Parathyroid adenoma (tissue), 2 donors: ENCODE measurements around the gene GAREM1.
"Not testable (repeated sequence)": the region's sequence is repeated elsewhere in the genome, so short reads cannot be mapped to it uniquely, and the experiment has no call there.

ENCODE experiments used
- H2AFZ ChIP-seq: fragments of 300-600 bp; sonication (generic); one replicate; pipeline ENCODE4 v1.7.0; 2017; ENCODE audit warnings: antibody characterized with exemption, mild to moderate bottlenecking
- H3K27ac ChIP-seq: fragments of 300-600 bp; sonication (generic); one replicate; pipeline ENCODE4 v1.7.0; 2017
- H3K27me3 ChIP-seq: fragments of 300-600 bp; sonication (generic); one replicate; pipeline ENCODE4 v1.7.0; 2017; ENCODE audit warnings: low read length; ENCODE audit not compliant: control insufficient read depth, insufficient read depth
- H3K36me3 ChIP-seq: fragments of 300-600 bp; sonication (generic); one replicate; pipeline ENCODE4 v1.7.0; 2017; ENCODE audit warnings: low read length; ENCODE audit not compliant: control insufficient read depth, insufficient read depth
- H3K4me1 ChIP-seq: fragments of 300-600 bp; sonication (generic); one replicate; pipeline ENCODE4 v1.7.0; 2017; ENCODE audit warnings: control low read depth
- H3K4me2 ChIP-seq: fragments of 300-600 bp; sonication (generic); one replicate; pipeline ENCODE4 v1.7.0; 2017; ENCODE audit warnings: low read length
- H3K4me3 ChIP-seq: fragments of 300-600 bp; sonication (generic); one replicate; pipeline ENCODE4 v1.7.0; 2017; ENCODE audit warnings: low read depth, low read length
- H3K79me2 ChIP-seq: fragments of 300-600 bp; sonication (generic); one replicate; pipeline ENCODE4 v1.7.0; 2017; ENCODE audit warnings: control low read depth
- H3K9ac ChIP-seq: fragments of 300-600 bp; sonication (generic); one replicate; pipeline ENCODE4 v1.7.0; 2017; ENCODE audit warnings: mild to moderate bottlenecking
- H3K9me3 ChIP-seq: fragments of 300-600 bp; sonication (generic); one replicate; pipeline ENCODE4 v1.7.0; 2017; ENCODE audit warnings: low read length; ENCODE audit not compliant: control insufficient read depth
- TF ChIP-seq, protein P1 (sequence below): fragments of 300-600 bp; sonication (generic); IDR thresholded peaks from one replicate; pipeline ENCODE4 v1.7.0; 2017; ENCODE audit warnings: antibody characterized with exemption, mild to moderate bottlenecking
- donor health status: primary hyperparathyroidism.

Gene GAREM1

DNA sequence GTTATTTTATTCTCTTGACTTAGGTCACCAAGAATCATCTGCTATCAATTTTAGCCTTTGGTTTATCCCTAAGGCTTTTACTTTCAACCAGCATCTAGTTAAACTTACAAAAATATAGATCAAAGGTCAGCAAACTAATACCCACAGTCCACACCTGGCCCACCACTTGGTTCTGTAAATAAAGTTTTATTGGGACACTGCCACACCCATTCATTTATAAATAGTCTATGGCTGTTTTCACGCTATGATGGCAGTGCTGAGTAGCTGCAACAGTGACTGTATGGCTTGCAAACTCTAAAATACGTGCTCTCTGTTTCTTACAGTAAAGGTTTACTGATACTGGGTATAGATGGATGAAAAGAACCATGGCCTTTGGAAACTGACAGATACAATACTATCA is 173.8 kb downstream of the GAREM1 start:
- Histone ChIP-seq H3K4me3 (no peak overlapping the region), H3K36me3 (no peaks in the 10 kb centered on the region), H3K9me3 (no peaks in the 10 kb centered on the region)

DNA sequence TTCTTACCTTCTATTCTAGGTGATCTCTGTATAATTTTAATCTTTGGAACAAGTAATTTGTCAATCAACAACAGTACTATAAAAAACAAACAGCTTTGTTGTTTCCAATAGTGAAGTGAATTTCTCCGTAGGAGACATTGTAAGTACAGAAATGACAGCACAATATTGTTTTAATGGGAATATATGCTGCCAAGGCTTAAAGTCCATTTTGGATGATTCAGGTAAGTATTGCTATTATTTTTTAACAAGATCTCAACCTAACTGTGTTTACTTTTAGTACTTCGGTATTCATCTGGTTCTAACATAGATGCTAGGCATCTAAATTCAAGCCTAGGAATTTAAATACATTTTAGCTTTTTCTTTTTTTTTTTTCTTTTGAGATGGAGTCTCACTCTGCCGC is 175.1 kb downstream of the GAREM1 start:
- Histone ChIP-seq H2AFZ (no peak overlapping the region), H3K4me3 (no peak overlapping the region), H3K27ac (no peak overlapping the region), H3K9ac (no peak overlapping the region), H3K79me2 (no peaks in the 10 kb centered on the region), H3K9me3 (no peaks in the 10 kb centered on the region), H3K4me1 (no peaks in the 10 kb centered on the region), H3K27me3 (no peaks in the 10 kb centered on the region), H3K36me3 (no peaks in the 10 kb centered on the region), H3K4me2 (no peak overlapping the region)
- TF ChIP-seq, protein P1, sequence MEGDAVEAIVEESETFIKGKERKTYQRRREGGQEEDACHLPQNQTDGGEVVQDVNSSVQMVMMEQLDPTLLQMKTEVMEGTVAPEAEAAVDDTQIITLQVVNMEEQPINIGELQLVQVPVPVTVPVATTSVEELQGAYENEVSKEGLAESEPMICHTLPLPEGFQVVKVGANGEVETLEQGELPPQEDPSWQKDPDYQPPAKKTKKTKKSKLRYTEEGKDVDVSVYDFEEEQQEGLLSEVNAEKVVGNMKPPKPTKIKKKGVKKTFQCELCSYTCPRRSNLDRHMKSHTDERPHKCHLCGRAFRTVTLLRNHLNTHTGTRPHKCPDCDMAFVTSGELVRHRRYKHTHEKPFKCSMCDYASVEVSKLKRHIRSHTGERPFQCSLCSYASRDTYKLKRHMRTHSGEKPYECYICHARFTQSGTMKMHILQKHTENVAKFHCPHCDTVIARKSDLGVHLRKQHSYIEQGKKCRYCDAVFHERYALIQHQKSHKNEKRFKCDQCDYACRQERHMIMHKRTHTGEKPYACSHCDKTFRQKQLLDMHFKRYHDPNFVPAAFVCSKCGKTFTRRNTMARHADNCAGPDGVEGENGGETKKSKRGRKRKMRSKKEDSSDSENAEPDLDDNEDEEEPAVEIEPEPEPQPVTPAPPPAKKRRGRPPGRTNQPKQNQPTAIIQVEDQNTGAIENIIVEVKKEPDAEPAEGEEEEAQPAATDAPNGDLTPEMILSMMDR, result no peak

More for the DNA sequence above, 173.8 kb downstream of the GAREM1 start:
- H3K9ac ChIP-seq, result no peak overlapping the region
- TF ChIP-seq, protein P1, result no peak
- no peak overlapping the region for H2AFZ ChIP-seq
- no peaks in the 10 kb centered on the region for H3K79me2 ChIP-seq
- H3K27ac ChIP-seq, result no peak overlapping the region
- no peaks in the 10 kb centered on the region for H3K27me3 ChIP-seq
- H3K4me1 ChIP-seq, result no peaks in the 10 kb centered on the region
- H3K4me2 ChIP-seq, result no peak overlapping the region

DNA sequence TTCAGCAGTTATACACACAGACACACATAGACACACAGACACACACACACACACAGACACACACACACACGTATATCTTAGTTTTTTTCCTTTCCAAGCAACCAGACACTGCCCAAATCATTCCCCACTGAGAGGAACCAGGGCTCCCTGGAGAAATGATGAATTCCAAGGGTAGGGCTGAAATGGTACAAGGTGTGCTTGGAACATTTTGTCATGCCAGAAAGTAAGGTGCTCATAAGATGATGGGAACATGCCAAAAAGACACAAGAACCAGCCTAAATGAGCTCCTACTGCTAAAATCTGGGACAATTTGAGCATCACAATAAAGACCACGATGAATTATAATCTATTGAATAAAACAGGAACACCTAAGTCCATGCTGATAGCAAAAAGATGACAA is 177.6 kb downstream of the GAREM1 start:
- H3K79me2 ChIP-seq, result no peaks in the 10 kb centered on the region
- H3K9me3 ChIP-seq, result no peaks in the 10 kb centered on the region
- no peaks in the 10 kb centered on the region for H3K4me1 ChIP-seq
- H3K9ac ChIP-seq, result no peak overlapping the region
- H3K27me3 ChIP-seq, result no peaks in the 10 kb centered on the region
- no peak overlapping the region for H3K4me3 ChIP-seq
- no peak overlapping the region for H3K27ac ChIP-seq
- no peak overlapping the region for H3K4me2 ChIP-seq
- TF ChIP-seq, protein P1, result no peak
- no peak overlapping the region for H2AFZ ChIP-seq
- no peaks in the 10 kb centered on the region for H3K36me3 ChIP-seq

DNA sequence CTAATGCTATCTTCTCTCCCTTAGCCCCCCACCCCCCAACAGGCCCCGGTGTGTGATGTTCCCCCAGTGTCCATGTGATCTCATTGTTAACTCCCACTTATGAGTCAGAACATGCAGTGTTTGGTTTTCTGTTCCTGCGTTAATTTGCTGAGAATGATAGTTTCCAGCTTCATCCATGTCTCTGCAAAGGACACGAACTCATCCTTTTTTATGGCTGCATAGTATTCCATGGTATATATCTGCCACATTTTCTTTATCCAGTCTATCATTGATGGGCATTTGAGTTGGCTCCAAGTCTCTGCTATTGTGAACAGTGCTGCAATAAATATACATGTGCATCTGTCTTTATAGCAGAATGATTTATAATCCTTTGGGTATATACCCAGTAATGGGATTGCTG is 179.1 kb downstream of the GAREM1 start:
- H3K36me3 ChIP-seq, H3K9ac ChIP-seq: not testable (repeated sequence)

DNA sequence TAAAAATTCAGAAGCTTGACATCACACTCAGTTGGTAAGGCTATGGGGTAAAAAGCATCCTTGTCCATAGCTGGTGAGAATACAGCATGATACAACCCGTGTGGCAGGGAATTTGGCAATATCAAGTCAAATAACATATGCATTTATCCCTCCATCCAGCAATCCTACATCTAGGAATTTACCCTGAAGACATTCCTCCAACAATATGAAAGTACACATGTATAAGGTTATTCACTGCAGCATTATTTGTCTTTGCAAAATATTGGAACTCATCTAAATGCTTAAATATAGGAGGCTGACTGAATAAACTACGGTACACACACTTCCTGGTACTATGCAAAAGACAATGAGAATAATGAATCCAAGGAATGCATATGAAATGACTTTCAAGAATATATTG is 179.9 kb downstream of the GAREM1 start:
- no peaks in the 10 kb centered on the region for H3K36me3 ChIP-seq
- H3K27ac ChIP-seq, result no peak overlapping the region
- no peak overlapping the region for H3K4me2 ChIP-seq
- H3K9me3 ChIP-seq, result no peaks in the 10 kb centered on the region
- H3K4me3 ChIP-seq, result no peak overlapping the region
- no peak overlapping the region for H2AFZ ChIP-seq
- H3K9ac ChIP-seq, result no peak overlapping the region
- no peaks in the 10 kb centered on the region for H3K27me3 ChIP-seq
- TF ChIP-seq, protein P1, result no peak
- H3K79me2 ChIP-seq, result peaks cover 3% of the 10 kb centered on the region
- no peaks in the 10 kb centered on the region for H3K4me1 ChIP-seq

More for the DNA sequence above, 179.1 kb downstream of the GAREM1 start:
- H3K9me3 ChIP-seq, H3K4me3 ChIP-seq, H3K27ac ChIP-seq, H2AFZ ChIP-seq, H3K79me2 ChIP-seq, H3K4me1 ChIP-seq, H3K27me3 ChIP-seq, H3K4me2 ChIP-seq: not testable (repeated sequence)
